Stimulated activated CD4-positive, alpha-beta T cell treated with anti-CD3 and anti-CD28 coated beads, TNF-alpha, amount 100 ng/mL, for 4 hours (primary cell): ENCODE measurements around the gene ACBD7.

Experiments
- DNase-seq, 3 experiments: peaks; one replicate each; pipeline ENCODE4 v3.0.0-alpha.2; 2020; ENCODE audit warnings: low read depth in 3 of 3

ACBD7 gene

DNA sequence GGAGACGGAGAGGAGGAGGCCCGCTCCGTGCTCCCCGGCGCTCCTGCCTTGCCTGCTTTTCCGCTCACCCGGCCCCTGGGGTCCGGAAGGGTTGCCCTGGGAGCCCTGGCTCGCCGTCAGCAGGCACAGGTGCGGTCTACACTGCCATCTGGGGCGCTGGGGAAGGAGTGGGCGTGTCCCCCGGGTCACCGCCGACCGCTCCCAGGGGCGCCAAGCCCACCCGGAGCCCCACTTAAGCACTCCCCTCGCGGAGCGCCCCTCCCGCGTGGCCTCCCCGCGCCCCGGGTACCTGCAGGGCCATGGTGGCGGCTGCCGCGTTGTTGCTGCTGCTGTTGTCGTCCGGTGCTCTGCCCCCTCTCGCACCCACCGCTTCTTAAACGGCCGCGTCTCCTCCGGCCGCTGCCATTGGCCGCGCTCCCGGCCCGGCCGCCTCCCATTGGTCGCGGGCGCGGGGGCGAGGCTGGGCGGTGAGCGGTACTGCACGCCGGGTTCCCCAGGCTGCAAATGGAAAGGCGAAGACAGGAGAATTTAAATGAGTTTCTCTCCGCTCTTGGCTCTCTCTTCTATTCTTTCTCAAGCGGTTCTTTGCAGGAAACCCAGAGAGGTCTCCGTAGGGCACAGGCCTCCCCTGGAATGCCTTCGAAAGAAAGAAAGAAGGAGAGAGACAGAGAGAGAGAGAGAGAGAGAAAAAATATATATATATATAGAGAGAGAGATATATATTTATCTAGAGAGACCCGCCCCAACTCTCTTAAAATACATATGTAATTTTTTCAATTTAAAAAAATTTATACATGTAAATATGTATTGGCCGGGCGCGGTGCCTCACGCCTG, at the start of gene ACBD7:
Gene ACBD7 (minus strand): TSS at position 349 of the 834 bp plus-strand sequence. CDS start 48 bp downstream, at position 301.
- DNase-seq, result peak; percentile 49 to 61 (median 58)

DNA sequence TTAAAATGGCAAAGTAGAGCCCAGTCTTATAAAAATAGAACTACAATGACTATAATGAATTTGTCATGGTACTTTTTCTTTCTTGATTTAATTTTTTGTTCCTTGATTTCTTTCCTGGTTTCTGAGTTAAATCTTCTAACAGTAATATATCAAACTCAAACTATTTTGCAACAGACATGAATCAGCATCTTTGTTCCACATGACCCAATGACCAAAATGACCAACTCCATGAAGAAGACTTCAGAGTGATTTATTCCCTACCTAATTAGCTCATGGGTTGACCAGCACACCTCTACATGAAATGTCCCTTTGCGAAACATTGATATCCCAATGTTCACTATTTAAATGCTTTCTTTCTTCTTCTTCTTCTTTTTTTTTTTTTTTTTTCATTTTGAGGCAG, 49.1 kb upstream of the ACBD7 start:
- DNase-seq, result no peak

DNA sequence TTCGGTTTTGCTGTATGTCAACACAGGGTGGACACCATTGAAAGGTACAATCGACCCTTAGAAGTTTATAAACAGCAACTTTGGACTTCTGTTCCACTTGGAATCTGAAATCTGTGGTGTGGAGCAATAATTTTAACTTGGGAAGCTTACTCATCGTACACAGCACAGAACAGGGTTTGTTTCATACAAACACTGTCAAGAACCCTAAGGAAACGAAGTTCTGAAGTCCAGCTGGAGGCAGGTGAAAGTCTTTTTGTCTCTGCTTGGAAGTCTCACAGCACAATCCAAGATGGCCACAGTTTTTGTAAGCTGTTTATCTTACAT, 48.4 kb upstream of the ACBD7 start:
- DNase-seq, result no peak

DNA sequence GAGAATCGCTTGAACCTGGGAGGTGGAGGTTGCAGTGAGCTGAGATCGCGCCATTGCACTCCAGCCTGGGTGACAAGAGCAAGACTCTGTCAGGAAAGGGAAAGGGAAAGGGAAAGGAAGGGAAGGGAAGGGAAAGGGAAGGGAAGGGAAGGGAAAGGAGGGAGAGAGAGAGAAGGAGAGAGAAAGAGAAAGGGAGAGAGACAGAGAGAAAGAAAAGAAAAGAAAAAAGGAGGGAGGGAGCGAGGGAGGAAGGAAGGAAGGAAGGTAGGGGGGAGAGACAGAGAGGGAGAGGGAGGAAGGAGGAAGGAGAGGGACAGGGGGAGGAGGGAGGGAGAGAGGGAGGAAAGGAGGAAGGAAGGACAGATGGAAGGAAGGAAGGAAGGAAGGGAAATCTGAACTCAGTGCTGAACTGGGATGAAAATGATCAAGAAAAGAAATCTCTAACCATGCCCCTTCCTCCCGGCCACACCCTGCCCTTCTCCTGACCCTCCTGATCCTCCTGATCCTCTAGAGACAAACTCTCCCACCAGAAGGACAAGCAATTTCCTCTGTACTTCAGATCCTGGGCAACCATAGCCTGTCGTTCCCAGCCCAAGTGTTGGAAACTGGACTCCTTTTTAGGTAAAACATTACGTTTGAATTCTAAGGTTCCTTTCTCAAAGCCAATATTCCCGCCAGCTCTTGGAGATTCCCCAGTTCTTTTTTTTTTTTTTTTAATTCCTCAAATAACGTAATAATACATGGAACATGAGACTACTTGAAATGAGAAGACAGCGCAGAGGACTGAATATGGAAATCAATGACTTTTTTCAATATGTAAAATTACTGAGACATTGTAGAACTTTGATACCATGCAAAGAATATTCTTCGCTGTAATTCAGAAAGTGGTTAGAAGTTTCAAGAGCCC, 47.8 kb upstream of the ACBD7 start:
- no peak for DNase-seq

DNA sequence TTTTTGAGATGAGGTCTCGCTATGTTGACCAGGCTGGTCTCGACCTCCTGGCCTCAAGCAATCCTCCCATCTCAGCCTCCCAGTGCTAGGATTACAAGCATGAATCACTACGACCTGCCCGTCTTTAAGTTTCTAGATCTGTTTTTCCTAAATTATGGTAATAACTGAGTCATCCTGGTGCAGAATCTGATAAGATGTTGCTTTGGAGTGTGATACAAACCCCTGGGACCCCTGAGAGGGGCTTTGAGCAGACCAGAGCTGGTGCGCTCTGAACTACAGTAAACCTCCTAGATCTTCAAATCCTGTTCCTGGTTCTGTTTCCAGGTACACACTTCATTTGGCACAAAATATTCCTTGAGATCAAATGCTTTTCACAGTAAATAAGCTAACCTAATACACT, 42.8 kb upstream of the ACBD7 start:
- DNase-seq, result no peak

DNA sequence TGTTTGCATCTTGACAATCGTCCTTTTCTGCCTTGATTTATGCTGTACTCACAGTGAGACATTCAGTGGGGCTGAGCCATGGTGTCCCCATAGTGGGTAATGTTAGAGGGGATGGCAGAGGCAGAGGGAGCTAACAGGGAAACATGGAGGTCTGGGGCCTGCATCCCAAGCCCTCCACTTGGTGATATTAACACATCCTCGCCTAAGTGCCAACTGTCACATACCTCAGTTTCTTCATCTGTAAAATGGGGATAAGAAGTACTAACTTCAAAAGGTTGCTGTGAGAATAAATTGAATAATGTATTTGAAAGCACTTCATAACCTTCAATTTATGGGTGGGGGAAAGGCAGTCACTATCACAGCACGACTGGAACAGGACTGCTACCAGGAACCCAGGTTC, 36.3 kb upstream of the ACBD7 start:
- no peak for DNase-seq

DNA sequence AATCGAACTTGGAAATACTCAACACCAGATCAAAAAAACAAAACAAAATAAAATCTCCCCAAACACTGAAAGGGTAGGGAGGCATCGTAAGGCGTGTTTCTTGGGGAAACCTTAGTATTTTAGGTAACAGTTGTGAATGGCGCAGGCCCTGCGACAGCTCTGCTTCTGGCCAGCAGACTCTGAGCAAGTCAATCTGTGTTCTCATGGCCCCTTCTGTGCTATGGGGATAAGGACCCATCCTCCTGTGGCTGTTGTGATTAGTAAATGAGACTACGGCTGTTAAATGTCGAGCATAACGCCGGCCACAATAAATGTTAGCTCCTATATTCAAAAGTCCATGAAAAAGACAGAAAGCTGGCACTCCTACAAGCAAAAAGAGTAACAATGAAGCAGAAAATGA, 35.6 kb upstream of the ACBD7 start:
- no peak for DNase-seq

DNA sequence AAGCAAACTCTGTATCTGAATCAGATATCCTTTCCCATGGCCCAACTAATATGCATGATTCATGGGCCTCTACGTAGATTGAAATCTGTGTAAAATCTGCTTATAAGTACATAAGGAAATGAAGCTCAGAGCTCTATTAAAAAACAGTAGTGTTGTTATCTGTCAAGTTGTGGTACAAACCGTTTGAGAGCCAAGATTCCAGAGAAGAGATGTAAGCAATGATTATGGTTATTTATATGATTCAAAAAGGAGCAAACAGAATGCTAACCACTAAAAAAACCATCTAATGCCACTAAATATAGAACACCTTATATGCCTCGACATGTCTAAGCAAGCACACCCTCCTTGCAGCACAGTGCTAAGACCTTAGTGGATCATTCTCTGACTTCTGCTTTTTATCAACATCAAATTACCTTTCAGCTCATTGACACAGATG, 35.2 kb upstream of the ACBD7 start:
- no peak for DNase-seq

DNA sequence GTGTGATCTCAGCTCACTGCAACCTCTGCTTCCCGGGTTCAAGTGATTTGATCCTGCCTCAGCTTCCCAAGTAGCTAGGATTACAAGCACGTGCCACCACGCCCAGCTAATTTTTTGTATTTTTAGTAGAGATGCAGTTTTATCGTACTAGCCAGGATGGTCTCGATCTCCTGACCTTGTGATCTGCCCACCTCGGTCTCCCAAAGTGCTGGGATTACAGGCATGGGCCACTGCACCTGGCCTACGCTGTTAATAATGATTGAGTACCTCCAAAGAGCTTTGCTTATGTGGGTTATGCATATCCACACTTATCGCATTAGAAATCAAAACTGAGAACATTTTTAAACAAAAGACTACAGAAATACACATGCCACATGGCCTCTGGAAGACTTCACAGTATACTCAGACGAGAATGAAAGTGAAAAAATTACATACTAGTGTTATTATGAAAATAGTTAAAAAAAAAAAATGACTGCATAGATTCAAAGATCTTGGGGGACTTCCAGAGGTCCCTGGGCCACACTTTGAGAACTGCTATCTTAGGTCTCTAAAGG, 34.0 kb upstream of the ACBD7 start:
- DNase-seq, result no peak

DNA sequence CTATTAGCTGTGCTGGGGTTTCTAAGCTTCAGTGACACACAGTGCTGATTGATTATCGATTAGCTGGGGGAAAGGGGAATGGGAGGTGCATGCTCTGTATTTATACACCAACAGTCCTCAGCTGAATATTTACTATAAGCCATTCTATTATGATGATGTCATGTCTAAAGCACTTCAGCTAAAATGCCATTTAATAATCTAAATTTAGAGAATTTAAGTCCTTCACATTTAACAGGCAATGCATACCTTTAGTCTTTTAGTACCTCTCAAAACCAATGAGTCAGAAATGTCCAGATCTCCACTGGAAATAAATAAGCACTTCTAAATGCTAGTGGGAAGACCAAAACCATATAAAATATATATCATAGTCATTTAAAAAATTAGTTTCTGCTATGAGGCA, 33.1 kb upstream of the ACBD7 start:
- DNase-seq, result no peak

DNA sequence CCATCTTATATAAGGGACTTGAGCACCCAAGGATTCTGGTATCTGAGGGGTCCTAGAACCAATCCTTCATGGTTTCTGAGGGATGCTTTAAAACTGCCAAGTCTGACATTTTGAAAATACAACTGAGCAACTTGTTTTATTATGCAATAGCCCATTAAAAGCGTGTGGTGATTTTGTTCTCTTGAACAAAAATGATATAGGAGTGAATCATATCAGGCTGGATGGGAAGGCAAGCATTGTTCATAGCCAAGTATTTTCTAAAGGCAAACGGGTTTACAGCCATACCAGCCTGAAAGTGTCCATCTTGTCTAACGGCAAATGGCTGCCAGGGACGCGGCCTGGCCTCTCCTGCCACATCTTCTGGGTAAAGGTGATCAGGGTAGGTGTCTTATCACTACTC, 31.9 kb upstream of the ACBD7 start:
- no peak for DNase-seq

DNA sequence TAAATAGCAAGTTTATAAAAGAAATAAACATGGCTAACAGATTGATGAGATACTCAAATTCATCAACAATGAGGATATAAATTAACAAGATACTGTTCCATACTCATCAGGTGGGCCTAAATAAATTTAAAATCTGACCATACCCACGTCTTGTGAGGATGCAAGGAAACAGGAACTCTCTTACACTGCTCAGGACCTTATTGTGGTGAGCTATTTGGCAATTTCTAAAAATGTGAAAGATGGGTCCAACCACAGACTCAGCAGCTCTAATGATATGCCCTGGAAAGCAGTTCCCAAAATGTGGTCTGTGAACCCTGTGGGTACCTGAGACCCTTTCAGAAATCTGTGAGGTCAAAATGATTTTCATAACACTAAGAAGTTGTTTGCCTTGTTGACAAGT, 30.0 kb upstream of the ACBD7 start:
- no peak for DNase-seq

DNA sequence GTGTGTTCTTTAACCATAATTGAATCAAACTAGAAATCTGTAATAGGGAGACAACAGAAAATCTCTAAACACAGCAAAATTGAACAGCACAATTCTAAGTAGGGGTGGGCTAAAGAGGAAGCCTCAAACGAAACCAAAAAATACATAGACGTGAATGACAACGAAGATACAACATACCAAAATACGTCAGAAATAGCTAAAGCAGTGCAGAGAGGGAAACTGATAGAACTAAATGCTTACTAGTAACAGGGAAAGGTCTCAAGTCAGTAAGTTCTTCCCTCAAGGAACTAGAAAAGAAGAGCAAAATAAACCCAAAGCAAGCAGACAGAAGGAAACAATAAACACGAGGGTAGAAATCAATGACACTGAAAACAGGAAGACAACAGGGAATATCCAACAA, 27.6 kb upstream of the ACBD7 start:
- DNase-seq, result no peak

DNA sequence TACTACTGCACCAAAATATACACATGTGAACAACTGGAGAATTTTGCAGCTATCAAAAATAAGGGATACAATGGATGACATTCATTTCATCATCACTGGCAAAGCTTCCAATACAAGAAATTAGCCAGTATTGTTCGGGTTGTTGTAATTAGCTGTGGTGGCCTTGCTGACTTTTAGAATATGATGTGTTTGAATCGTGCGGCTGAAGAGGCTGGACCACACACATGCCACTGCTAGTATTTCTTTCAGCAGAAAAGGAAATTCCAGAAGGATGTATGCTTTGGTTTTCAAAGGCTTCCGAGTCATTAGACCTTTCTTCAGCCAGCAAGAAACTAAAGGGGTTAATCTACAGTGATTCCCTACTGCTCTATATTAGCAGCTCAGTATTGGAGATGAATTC, 25.2 kb upstream of the ACBD7 start:
- DNase-seq, result no peak

DNA sequence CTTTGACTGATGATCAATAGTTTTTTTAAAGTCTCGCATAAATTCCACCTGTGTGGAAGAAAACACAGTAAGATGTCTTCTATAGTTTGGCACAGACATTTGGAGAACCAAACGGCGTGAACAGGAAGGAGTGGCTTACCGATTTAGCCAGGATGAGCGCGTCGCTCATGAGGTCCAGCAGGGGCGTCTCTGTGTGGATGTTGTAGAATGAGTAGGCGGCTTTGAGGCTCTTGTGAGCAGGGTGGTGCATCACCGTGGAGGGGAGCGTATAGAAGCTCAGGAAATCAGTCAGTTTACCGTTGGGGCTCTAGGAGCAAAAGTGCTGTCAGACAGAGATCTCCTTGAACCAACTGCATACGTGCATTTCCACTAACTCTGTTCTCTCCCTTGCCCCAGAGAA, 24.1 kb upstream of the ACBD7 start:
- no peak for DNase-seq

DNA sequence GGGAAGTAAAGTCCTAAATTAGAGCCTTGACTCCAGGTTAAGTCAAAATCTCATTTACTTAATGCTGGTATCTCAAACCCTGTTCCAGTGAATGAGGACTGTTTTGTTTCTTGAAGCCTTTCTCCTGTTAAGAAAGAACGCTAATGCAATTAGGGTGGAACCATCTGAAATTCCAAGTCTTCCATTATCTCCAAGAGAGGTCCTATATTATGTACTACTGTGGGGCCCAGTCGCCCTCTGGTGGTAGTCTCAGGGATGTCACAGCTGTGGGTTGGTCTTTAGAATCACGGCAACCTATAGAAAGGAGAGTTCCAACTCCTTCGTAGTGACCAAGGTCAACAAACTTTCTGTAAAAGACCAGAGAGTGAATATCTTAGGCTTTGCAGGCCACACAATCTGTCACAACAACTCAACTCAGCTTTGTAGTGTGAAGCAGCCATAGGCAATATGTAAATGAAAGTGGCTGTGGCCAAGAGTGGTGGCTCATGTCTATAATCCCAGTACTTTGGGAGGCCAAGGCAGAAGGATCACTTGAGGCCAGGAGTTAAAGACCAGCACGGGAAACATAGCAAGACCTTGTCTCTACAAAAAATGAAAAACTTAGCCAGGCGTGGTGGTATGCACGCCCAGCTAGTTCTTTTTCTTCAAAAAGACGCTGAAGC, 17.9 kb upstream of the ACBD7 start:
- DNase-seq, result peak; percentile 36 to 51 (median 45)

DNA sequence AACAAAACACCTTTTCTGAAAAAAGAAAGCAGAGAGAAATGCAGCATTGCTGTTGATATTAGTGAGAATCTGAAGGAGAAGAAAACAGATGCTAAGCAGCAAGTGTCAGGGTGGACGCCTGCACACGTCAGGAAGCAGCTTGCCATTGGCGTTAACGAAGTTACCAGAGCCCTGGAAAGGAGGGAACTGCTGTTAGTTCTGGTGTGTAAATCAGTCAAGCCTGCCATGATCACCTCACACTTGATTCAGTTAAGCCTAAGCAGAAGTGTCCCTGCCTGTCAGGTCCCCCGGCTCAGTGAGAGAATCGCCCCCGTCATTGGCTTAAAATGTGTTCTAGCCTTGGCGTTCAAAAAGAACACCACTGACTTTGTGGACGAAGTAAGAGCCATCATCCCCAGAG, 14.9 kb upstream of the ACBD7 start:
- no peak for DNase-seq

DNA sequence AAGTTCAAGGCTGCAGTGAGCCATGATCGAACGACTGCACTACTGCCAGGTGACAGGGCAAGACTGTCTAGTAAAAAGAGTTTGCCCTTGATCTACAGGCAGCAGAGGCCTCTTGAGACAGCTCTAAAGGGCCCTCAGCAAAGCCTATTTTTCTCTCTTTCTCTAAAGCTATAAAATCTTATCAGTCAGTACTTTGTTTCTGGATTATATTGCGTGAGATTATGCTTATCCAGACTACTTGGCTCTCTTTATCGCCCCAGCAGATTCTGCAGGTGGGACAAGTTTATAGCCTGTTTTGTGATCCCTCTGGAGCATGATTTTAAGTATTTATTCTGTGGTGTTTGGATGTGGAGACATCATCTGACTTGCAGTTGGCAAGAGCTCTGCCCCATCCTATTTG, 11.3 kb upstream of the ACBD7 start:
- DNase-seq, result no peak

DNA sequence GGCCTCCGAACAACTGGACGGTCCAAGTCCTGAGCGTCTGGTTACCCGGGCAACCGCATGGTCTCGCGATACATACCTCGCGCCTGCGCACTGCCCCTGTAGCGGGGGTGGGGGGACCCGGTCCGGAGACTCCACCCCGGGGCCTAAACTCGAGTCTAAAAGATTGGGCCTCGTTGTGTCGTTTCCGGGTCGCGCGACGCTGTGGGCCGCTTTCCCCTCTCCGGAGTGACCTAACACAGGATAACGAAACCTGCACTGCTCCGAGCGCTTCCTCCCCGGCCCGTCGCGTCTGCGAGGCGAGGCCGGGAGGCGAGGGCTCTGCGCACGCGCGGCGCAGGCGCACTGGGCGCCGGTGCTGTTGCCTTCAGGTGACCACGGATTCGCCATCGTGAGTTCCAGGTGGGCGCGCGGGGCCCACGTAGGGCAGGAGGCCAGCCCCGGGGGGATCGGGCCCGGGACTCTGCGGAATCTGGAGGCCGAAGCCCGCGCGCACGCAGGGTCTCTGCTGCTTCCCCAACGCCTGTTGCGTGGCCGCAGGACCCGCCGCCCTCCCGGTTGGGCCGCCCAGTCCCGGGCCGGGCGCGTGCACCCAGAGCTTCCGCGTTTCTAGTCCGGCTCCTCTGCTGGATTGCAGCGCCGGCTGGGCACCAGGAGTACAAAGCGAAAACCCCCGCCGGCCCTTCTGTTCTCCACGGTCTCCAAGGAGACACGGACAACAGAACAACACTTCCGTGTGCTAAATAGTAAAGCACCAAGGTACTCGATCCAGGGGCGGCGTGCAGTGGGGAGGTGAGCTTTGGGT, 8.6 kb upstream of the ACBD7 start, which contains the start of gene RPP38:
Gene RPP38 (plus strand): TSS at position 345 of the 802 bp plus-strand sequence. CDS start 5,960 bp downstream, outside the sequence.
- peak; percentile 92 to 94 (median 92) for DNase-seq

DNA sequence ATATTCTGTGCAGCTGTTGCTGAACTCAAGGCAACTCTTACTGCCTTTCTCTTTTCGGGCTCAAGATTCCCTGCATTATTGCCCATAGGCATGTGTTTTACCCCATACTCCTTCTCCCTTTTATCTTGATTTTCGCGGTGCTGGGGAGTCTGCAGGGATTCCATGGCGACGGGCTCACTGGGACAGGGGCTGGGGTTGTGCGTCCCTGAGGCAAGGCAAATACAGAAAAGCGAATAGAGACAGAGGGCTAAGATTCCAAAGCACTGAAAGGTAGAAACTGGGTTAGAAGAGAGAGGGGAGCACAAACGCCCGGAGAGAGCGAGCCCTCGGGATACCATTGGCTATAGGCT, 8.1 kb upstream of the ACBD7 start:
- no peak for DNase-seq

DNA sequence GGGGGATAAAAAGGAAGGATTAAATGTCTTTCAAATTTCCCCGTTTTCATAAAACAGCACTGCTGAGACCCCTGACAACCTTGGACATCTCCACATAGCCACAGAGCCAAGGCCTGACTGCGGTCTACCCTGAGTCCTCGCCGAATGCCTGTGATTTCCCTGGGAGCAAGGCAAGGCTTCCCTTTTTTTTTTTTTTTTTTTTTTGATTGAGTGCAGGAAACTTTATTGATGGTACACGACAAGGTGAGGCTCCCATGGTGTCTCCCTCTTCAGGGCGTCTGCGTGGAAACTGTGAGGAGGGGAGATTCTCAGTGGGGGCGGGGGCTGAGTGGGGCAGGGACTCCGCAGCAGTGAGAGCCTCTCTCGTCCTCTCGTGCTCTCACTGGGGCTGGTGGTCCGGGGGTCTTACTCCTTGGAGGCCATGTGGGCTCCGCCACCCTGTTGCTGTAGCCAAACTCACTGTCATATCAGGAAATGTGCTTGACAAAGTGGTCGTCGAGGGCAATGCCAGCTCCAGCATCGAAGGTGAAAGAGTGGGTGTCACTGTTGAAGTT, 4.4 kb upstream of the ACBD7 start:
- DNase-seq, result no peak
